HG02678 (cell line): ENCODE results near the gene ATP5F1D.

Source experiments
- ATAC-seq: cut with Tn5 transposase; IDR thresholded peaks from one replicate; pipeline ENCODE4 v1.9.1; 2021; ENCODE audit warnings: mild to moderate bottlenecking, moderate library complexity; ENCODE audit not compliant: unreplicated experiment

ATP5F1D gene

DNA sequence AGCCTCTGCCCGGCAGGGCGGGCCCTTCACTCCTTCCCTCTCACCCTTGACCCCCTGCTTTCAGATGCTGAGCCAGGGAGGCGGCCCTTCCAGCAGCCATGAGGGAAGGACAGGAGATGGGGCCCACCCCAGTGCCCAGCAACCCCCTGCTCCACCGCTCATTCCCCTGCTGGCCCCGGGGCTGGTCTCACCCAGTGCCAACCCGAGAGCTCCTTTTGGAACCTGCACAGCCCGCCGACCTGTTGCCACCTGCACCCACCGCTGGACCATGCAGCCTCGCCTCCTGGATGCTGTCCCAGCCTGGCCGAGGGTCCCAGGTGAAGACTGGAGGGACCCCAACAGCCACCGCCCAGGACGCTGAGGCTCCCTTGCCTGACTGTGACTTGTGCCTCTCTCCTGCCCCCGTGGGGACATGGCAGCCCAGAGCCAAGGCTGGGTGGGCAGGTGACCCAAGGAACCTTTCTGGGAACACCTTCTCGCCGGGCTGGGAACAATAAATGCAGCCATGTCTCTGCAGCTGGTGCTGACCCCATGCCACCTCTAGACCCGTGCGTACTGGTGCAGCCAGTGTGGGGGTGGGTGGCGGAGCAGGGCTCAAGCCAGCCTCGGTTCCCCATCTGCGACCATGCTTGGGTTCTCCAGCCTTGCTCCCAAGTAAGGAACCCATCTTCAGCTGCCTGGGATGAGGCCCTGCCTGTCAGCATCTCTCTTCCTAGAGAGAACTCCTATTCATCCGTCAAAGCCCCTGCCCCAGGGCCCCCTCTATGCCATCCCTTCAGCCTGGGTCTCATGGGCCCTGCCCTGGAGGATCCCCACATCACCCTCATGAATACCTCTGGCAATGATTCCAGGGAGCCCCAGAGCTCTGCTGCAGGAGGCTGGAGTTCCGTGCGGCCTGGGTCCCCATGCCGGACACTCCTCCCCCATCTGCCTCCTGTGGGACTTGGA, 37.4 kb downstream of the ATP5F1D start:
- no peak for ATAC-seq

DNA sequence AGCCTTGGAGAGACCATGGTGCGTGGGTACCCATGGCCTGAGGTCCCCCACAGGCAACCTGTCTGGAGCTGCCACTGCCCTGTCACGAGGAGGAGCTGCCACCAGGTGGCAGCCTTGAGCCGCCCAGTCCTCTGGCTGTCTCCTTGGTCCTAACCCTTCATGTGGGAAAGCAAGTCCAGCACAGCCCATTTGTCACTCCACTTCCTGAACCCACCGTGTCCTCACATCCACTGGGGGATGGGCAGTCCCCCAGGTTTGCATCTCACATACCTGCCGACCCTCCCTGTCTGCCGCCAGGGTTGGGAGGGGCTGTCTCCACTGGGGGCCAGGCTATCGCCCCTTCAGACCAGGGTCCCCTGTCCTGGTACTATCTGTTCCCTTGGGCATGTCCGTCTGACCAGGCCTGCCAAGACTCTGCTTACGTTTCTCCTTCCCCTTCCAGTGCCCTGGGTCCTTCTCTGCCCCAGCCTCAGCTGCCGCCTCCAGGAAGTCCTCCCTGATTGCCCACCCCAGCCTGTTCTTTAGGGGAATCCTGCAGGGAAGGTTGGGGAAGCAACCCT, 38.3 kb downstream of the ATP5F1D start:
- no peak for ATAC-seq

DNA sequence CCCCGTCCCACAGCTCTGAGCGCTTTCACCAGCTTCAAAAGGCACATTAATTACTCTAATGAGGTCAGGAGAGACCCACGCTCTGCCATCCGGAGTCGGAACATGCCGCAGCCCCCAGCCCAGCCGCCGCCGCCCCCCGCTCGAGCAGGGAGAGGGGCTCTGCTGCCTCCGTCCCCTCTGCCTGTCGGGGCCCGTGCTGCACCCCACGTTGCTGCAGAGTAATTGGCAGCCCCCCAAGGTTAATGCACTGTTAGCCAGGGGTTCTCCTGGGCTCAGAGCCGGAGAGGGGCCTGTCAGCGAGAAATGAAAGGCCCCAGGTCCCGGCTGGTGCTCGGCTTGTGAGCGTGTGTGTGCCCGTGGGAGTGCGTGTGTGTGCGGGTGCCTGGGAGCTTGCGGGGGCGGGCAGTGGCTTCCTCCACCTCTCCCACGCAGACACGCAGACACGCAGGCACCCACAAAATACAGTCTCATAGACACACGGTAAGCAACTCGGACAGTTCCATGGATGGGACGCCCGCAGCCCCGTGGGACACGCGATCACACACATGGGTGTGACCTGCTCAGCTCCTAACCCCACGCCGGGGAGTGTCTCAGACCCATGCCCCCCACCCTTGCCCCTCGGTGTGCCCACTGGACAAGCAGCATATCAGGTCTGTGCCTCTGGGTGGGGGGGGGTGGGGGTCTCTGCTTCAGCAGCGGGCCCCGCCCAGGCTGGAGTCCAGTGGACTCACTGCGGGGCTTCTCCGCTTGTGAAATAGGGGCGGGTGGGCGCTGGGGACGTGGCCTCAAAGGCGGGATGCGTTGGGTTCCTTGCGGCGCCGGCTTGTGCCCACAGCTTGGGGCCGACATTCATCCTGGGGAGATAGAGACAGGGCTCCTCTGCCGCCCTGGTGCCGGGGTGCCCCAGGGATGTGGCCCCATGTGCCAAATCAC, 39.4 kb downstream of the ATP5F1D start:
- no peak for ATAC-seq

DNA sequence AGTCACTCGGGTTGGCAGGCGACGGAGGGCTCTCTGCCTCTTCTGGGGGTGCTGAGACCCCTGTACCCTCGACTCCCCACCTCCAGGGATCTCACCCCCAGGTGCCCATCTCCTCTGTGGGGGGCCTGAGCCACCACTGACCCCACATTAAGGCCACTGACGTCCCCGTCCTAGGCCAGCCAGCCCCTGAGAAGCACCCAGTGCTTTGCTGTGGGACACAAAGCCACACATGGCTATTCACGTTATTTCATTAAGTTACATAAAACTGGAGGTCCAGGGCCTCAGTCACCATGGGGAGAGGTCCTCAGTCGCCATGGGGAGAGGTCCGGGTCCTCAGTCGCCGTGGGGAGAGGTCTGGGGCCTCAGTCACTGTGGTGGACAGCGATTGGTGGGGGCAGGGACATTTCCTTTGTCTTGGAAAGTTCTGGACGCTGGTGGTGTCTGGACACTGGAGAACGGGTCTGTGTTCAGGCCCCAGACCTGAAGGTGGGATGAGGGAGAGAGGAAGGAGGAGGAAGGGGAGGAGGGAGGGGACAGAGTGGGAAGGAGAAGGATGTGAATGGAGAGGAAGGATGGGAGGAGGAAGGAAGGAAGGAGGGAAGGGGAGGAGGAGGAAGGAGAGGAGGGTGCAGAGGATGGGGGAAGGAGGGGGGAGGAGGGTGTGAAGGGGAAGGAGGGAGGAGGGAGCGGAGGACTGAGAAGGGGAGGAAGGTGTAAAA, 40.2 kb downstream of the ATP5F1D start:
- ATAC-seq, result no peak

DNA sequence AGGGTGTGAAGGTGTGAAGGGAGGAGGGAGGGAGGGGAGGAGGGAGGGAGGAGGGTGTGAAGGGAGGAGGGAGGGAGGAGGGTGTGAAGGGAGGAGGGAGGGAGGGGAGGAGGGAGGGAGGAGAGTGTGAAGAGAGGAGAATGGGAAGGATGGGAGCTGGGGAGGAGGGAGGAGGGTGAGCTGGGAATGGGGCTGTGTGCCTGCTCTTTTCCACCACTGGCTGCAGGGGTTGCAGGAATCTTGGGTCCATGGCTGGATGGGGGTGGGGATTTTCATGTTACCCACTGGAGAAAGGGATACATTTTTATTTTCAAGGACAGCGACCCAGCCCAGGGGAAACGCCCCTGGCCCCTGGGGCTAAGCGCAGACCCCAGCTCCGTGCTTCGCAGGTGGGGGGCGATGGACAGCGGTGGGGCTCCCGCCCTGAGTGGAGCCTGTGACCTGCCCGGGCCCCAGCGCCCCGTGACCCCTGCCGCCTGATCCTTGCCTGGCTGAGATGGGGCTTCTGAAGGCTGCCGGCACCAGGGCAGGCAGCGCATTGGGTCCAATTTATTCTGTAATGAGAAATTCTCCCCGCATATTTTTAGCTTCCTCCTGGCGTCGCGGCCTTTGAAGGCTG, 41.1 kb downstream of the ATP5F1D start:
- no peak for ATAC-seq

DNA sequence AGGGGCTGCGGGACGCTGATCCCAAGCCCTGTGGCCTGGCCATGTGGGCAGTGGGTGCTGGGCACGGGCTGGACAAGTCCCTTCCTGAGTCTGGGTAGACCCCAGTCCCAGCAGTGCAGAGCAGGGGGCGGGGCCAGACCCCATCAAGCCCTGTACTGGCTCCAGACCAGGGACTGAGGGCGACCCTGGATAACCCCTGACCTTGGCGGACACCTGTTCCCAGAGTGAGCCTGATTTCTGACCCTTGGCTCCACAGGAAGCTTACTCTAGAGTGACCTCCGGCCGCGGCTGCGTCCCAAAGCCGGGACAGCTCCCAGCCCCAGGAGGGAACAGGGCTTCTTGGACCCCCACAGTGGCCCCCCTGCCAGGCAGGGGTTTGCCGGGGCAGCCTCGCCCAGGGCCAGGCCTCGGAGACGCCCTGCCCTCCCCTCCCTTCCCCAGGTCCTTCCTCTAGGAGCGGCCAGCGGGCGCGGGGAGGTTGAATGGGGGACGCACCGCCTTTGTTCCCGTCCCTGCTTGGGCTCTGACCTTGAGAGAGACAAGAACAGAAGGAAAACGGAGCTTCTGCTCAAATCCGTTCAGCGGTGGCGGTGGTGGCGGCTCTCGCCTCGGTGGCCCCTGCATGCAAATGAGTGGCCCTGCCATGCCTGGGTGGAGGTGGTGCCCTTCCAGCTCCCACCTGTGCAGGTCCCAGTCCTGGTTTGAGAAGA, 41.8 kb downstream of the ATP5F1D start:
- no peak for ATAC-seq

DNA sequence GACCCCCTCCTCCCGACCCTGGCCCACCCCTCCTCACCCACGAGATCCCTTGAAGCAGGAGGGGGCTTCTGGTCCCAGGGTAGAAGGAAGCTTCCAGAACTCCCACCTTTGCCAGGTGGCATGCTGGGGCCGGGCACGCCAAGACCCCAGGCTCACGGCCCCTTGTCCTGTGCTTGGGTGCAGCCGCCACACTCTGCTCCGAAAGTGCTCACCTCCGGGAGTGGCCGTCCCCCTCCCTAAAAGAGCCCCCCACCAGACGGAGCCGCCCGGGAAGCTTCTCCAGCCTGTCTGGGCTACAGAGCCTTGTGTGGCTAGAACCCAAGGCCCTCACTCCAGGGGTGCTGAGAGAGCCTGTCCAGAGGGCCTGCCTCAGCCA, 42.4 kb downstream of the ATP5F1D start:
- no peak for ATAC-seq

DNA sequence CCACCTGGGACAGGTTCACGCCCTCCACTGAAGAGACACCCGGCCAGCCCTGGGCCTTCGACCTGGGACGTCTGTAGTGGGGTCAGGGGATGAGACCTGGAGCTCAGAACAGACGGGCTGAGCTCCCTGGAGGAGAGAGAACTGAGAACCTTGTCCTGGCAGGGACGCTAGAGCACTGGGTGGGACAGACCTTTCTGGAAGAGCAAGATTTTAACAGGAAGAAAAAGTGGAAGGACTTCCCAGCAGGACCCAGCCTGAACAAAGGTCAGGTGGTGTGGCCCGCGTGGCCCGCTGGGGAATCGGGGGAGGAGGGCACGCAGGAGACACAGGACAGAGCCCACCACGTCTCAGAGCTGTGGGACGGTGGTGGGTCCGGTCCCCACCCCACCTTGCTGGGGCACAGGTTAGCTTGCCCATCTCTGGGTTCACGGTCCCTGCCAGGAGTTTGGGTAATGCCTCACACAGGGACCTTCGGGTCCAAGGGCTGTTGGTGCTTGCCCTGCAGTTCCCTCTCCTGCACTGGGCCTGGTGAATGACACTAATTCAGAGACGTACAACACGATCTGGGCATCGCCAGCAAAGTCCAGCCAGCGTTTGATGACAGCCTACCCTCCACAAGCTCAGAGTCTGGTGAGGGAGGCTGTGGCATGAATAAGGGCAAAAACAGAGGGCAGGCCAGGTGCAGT, 42.9 kb downstream of the ATP5F1D start:
- ATAC-seq, result no peak

DNA sequence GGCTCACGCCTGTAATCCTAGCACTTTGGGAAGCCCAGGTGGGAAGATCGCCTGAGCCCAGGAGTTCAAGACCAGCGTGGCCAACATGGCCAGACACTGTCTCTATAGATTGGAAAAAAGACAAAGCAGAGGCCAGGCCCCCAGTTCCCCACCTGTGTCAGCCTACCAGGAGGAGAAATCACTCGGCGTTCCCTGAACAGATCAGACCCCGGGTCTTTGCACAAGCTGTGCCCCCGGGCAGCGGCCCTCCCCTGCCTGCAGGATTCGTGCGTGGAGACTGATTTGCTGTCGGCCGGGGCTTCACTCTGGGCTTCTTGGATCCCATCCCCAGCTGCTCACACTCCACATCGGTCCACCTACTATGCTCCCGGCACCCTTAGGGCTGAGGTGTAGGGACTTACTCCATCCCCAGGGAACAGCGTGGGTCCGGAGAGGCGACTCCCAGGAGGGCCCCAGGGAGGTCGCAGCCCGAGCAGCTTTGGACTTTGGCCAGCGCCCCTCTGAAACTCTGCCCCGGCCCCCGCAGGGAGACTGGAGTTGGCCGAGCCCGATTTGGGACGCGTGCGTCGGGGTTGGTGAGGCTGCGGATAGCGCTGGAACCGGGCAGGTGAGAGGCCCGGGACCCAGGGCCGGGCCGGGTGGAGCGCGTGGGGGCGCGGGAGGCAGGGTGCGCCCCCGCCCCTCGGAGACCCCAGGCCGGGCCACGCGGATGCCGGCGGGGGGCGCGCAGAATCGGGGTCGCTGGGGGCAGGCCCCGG, 43.6 kb downstream of the ATP5F1D start:
- no peak for ATAC-seq

DNA sequence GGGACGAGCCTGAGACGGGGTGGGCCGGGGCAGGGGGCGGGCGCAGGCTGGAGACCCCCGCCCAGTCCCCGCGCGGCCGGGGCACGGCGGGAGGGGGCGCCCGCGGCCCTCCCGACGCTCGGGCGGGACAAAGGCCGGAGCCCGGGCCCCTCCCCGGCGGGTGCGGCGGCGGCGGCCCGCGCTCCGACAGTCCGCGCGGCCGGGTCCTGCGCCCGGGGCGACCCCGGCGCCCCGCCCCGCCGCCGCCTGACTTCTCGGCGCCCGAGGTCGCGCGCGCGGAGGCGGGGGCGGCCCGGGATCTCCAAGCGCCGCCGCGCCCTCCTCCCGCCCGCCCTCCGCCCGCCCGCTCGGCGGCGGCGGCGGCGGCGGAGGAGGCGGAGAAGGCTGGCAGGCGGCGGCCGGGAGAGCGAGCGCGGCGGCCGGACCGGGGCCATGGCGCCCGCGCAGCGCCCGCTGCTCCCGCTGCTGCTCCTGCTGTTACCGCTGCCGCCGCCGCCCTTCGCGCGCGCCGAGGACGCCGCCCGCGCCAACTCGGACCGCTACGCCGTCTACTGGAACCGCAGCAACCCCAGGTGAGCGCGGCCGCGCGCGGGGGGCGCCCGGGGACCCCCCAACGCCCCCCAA, 44.3 kb downstream of the ATP5F1D start, which contains the start of gene EFNA2:
TSS of gene EFNA2 (plus strand) at position 137 of the 624 bp plus-strand sequence. CDS start at position 433, 296 bp downstream.
- ATAC-seq, result no peak

DNA sequence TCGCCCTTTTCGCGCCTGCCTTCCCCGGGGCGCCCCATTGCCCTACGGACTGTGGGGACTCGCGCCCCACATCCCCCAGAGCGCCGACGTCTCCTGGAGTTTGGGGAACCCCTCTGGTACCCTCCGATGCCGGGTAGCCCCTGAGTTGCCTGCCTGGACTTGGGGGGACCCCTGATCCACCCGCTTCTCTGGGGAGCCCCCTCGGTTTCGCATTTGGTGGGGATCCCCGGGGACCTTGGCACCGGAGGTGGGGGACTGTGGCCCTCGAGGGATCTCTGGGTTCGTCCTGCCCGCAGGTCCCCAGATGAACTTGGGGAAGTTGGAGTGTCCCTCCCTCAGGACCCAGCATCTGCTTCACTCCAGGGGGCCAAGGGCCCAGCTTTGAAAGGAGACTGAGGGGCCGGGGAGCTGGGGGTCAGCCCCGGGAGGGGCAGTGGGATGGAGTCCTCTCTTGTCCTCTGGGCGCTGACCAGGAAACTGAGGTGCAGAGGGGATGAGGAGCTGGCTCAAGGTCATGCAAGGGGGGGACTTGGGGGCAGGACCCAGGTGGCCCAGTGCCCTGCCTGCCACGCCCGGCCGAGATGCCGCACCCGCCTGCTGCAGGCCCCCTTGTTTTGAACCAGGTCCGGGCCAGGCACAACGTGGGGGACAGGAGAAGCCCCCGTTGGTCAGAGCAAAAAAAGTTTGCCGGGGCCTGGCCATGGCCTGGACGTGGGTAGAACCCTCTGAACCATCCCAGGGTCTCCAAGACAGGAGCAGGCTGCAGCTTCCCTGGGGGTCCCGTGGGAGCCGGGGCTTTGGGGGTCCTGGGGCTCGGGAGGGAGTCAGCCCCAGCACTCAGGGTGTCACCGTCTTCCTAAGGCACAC, 45.2 kb downstream of the ATP5F1D start:
- ATAC-seq, result no peak

DNA sequence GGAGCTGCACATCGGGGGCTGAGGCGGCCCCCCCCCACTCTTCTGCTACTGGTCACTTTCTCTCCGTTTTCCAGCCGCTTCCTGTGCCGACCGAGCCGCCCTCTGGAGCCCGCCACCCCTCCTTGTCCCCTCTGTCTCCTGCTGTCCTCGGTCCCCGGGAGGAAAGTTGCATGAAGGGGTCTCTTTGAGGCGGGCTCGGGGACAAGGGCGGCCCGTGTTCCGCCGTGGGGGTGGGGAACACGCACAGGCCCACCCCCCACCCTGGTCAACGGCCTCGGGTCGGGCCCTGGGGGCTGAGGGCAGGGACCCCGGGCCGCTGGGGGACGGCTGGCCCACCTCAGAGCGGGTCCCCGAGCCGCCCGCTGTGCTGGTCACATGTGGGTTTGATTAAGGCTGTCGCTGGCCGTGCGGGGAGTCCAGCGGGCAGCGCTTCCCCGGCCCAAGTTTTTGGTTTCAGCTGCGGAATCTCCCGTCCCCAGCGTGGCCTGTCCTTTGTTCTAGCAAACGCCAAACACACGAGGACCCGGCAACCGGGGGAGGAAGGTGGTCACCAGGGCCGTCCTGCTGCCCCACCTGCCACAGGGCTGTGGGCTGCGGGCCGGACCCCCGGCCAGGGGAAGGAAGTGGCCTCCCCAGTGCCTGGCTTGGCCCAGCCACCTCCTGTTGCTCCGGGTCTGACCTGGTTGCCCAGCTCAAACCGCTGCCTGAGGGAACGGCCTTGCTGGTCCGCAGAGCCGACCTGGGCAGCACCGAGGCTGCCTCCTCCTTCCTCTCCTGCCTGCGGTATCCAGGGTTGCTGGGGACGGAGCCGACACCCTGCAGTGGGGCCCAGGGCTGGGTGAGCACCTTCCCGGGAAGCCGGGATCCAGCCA, 46.0 kb downstream of the ATP5F1D start:
- ATAC-seq, result no peak

DNA sequence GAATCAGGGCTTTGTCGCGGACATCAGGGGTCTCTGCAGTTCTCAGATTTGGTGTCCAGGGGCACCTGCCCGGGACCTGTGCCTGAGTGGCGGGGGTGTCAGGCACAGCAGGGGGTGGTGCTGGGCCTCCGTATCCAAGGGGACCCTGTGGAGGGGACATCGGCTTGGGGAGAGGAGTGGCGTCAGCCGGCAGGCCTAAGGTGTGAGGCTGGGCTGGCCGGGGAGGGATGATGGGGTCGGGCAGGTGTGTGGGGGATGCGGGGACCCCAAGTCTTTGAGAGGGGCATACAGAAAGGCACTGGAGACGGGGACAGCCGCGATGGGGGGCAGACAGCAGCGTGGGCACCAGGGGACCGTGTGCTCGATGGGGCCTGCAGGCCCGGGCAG, 46.7 kb downstream of the ATP5F1D start:
- no peak for ATAC-seq

DNA sequence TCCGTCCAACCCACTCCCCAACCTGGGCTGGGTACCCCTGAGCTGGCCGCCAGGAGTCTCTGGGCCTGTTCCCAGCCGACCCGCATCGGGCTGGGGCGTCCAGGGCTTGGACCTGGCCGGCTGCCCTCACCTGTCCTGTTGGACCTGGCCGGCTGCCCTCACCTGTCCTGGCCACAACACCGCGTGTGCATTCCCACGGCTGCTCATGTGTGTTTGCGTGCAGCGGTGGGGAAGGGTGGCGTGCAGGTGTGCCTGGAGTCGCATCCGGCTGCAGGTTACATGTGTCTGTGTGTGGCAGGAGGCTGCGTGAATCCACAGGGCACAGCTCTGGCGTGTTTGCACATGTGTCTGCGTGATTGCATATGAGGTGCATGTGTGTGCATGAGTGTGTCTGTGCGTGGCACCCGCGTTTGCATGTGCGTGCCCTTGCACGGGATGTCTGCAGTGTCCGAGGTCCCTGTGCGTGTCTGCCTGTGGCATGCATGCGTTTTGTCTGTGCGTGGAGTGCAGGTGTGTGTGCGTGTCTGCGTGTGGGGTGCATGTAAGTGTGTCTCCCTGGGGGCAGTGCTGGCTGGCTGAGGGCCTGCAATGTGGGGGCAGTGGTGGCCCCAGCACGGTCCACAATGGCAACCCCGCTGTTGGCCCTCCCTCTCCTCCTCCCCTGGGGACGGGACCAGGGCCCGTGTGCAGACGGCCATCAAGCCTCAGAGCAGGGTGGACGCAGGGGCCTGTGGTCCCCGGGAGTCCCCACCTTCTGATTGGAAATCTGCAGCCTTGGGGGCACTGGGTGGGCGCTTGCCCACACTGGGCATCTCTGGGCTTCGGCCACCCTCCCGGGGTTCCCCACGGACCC, 47.5 kb downstream of the ATP5F1D start:
- ATAC-seq, result no peak

DNA sequence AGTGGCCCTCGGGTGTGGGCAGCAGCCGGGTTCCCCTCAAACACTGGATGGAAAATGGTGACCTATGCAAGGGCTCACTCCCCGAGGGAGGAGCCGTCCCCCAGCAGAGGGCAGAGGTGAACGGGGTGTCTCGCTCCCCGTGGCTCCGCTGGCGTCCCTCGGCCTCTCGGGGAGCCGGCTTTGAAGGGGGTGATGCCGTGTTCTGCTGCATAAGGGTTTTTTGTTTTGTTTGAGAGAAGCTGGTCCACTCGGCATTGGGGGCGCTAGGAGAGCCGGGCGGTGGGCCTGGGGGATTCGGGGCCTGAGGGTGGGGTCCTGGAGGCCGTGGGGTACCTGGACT, 48.1 kb downstream of the ATP5F1D start:
- no peak for ATAC-seq
